ENCODE measurements around the gene FDX1.

FDX1 gene

DNA sequence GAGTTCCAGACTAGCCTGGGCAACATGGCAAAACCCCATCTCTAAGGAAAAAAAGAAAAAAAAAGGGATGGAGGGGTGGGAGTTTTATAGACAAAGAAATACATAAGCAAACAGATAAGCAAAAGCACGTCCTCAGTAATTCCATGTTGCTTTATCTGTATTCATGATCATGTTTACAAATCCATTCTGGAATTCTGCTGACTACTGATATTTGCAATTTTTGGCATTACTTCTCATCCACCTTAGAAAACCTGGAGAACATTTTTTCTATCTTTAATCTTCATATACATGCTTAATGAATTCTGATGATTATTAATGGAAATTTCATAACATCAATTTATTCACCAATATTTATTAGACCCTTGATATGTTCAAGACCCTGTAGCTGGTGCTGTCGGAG is 1.7 kb upstream of the FDX1 start:
- FAIRE-seq, result no peak
- no peak for TF ChIP-seq CTCF (IDR thresholded peaks at IDR 0.05; ENCODE audit: insufficient read depth, missing control alignments)
- DNase-seq (ENCODE audit: insufficient read length, low spot score), result no peak

DNA sequence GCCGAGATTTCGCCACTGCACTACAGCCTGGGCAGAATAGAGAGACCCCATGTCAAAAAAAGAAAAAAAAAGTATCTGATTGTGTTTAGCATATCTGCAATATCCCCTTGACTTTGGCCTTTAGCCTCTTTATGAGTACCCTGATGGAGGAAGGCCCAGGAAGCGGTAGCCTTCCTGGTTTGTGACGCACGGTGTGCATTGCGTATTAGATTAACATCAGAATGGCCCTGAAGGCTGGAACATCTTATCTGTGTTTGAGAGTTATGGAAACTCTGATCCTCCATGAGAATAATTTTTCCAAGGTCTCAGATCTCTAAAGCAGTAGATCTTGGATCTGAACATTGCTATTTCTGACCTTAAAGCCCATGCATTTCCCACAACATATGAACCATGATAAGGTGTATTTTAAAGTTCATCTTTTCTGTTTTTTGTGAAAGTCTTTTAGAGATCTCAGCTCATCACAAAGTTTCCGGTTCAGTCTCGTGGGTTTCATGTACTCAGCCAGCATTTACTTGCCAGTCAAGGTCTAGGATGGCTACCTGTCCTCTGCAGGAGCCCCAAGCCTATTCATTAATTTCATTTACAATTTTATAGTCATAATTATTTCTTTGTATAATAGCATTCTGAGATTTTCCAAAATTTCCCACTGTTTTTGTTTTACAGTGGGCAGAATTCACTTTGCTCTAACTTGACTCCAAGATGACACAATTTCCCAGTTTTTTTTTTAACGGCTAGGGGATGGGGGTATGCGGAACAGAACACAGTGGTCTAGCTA is 605 bp upstream of the FDX1 start:
- no peak for DNase-seq (ENCODE audit: insufficient read length, low spot score)

GRCh38 chr11:110430267-110431050 is 711 bp downstream of the FDX1 start:
- FAIRE-seq, result no peak
- DNase-seq (ENCODE audit: insufficient read length, low spot score), result no peak
- TF ChIP-seq CTCF (IDR thresholded peaks at IDR 0.05; ENCODE audit: insufficient read depth, missing control alignments), result no peak

More for the DNA sequence above, 605 bp upstream of the FDX1 start:
- TF ChIP-seq CTCF (IDR thresholded peaks at IDR 0.05; ENCODE audit: insufficient read depth, missing control alignments), result no peak
- no peak for FAIRE-seq

GRCh38 chr11:110431051-110431672 is 1.4 kb downstream of the FDX1 start:
- no peak for TF ChIP-seq CTCF (IDR thresholded peaks at IDR 0.05; ENCODE audit: insufficient read depth, missing control alignments)
- no peak for FAIRE-seq
- DNase-seq (ENCODE audit: insufficient read length, low spot score), result no peak

GRCh38 chr11:110431674-110432073 is 1.9 kb downstream of the FDX1 start:
- DNase-seq (ENCODE audit: insufficient read length, low spot score) (no peak), FAIRE-seq (no peak)
- TF ChIP-seq CTCF (IDR thresholded peaks at IDR 0.05; ENCODE audit: insufficient read depth, missing control alignments), result no peak

GRCh38 chr11:110432713-110433392 is 3.1 kb downstream of the FDX1 start:
- DNase-seq (ENCODE audit: insufficient read length, low spot score) (no peak), FAIRE-seq (no peak)
- TF ChIP-seq CTCF (IDR thresholded peaks at IDR 0.05; ENCODE audit: insufficient read depth, missing control alignments), result no peak

Measured in D721Med (cell line).